Fibroblast of mammary gland (primary cell): Measurements from ENCODE around the gene CNN1.

Experiments used
- DNase-seq: peaks from one replicate; pipeline ENCODE4 v3.0.0-alpha.2; 2010; ENCODE audit warnings: low read depth
- H3K4me3 ChIP-seq: 2 replicates; pipeline ENCODE4 v1.5.1; 2011; ENCODE audit warnings: low read depth, mild to moderate bottlenecking, low read length, moderate library complexity; ENCODE audit not compliant: control insufficient read depth
- TF ChIP-seq, protein P1 (sequence below): conservative IDR thresholded peaks from 2 replicates; pipeline ENCODE4 v1.5.1; 2011; ENCODE audit warnings: low read depth, low read length, inconsistent platforms; ENCODE audit not compliant: control insufficient read depth, insufficient read depth

CNN1 gene

GRCh38 chr19:11538232-11539036, at the start of gene CNN1:
TSS of gene CNN1 (plus strand) at chr19:11538851. CDS start at chr19:11538928, 77 bp downstream.
- TF ChIP-seq, protein P1, sequence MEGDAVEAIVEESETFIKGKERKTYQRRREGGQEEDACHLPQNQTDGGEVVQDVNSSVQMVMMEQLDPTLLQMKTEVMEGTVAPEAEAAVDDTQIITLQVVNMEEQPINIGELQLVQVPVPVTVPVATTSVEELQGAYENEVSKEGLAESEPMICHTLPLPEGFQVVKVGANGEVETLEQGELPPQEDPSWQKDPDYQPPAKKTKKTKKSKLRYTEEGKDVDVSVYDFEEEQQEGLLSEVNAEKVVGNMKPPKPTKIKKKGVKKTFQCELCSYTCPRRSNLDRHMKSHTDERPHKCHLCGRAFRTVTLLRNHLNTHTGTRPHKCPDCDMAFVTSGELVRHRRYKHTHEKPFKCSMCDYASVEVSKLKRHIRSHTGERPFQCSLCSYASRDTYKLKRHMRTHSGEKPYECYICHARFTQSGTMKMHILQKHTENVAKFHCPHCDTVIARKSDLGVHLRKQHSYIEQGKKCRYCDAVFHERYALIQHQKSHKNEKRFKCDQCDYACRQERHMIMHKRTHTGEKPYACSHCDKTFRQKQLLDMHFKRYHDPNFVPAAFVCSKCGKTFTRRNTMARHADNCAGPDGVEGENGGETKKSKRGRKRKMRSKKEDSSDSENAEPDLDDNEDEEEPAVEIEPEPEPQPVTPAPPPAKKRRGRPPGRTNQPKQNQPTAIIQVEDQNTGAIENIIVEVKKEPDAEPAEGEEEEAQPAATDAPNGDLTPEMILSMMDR, result no peak
- DNase-seq, result peak; percentile 25
- no peak within 1 kb of the TSS for H3K4me3 ChIP-seq

DNA sequence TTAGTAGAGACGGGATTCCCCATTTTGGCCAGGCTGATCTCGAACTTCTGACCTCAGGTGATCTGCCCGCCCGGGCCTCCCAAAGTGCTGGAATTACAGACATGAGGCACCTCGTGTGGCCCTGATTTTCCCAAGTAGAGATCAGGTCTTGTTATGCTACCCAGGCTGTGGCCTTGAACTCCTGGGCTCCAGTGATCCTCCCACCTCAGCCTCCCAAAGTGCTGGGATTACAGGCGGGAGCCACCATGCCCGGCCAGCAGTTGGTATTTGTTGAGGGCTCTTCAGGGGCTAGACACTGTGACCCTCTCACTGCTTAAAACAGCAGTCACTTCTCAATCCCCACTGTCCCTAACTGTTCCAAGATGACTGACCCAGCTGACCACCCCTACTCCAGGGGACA, 49.3 kb upstream of the CNN1 start:
- H3K4me3 ChIP-seq, result no peak overlapping the region
- TF ChIP-seq, protein P1, result no peak
- DNase-seq, result no peak

GRCh38 chr19:11494634-11495285, 43.9 kb upstream of the CNN1 start:
- no peak for DNase-seq
- TF ChIP-seq, protein P1, result no peak
- H3K4me3 ChIP-seq, result no peak overlapping the region

DNA sequence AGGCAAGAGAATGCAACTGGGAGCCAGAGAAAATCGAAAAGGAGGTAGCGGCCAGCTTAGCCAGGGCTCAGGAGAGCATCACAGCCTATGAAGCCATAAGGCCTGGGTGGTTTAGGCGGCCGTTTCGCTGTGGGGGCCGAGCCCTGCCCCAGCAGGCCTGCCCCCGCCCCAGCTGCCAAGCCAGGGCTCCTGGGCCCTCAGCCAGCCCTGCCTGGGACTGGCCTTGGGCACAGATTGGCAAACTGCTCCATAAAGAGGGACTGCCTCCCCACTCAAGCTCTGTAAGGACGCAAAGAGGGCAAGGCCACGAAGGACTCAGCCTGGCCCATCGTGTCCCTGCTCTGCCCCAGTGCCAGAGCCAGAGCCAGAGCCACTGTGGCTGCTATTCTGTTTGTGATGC, 43.2 kb upstream of the CNN1 start:
- H3K4me3 ChIP-seq, result no peak overlapping the region
- TF ChIP-seq, protein P1, result no peak
- DNase-seq, result no peak

GRCh38 chr19:11495885-11496284, 42.8 kb upstream of the CNN1 start:
- TF ChIP-seq, protein P1, result no peak
- no peak overlapping the region for H3K4me3 ChIP-seq
- no peak for DNase-seq

DNA sequence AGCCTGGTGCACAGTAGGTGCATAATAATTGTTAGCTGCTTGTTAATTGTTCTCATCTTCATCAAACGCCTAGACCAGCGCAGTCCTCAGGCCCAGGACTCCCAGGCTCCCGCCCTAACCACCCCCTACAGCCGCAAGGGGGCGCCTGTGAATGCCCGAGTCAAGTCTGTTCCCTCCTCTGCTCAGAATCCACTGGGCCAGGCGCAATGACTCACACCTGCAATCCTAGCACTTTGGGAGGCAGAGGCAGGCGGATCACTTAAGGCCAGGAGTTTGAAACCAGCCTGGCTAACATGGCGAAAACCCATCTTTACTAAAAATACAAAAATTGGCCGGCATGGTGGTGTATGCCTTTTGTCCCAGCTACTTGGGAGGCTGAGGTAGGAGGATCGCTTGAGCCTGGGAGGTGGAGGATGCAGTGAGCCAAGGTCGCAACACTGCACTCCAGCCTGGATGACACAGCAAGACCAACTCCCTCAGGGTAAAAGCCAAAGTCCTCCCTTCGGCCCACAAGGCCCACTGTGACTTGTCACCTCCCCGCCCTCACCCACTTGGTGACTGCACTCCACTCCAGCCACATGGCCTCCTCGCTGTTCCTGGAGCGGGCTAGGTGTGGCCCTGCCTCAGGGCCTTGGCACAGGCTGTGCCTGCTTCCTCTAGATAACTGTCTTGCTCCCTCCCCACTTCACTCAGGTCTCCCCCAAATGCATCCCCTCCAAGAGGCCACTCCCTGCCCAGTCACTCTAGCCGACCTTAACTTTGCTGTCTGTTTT, 42.1 kb upstream of the CNN1 start:
- no peak overlapping the region for H3K4me3 ChIP-seq
- peak; percentile 89 for DNase-seq
- TF ChIP-seq, protein P1, result peak; percentile 77
